ENCODE data around the gene DSPP.

- TF ChIP-seq CTCF (IDR thresholded peaks at IDR 0.05) (no peak), POLR2A (IDR thresholded peaks at IDR 0.05; ENCODE audit: low read depth) (no peak), EP300 (IDR thresholded peaks at IDR 0.05) (no peak)
Observed at GRCh38 chr4:87579478-87579877, 28.9 kb upstream of the DSPP start.
